ENCODE measurements around the gene FAM221A. TPM values are rescaled to one million over a fixed set of nuclear protein-coding genes. Genes with fewer than 3 reads are reported as not detected.

FAM221A gene
- total and polyA plus RNA-seq, 9 of the 15 experiments (the other 6 are each of a cell fraction or from before 2014, with no cell fraction given): not detected

GRCh38 chr7:23672033-23672432 is 8.0 kb upstream of the FAM221A start (continued):
- TF ChIP-seq ATF3 (IDR thresholded peaks at IDR 0.05) (0 out of 2 replicates have a peak, but pooled peaks have one; percentile 19), ATF3 (CRISPR knock-in tag; conservative IDR thresholded peaks at IDR 0.05) (no peak), TAF1 (IDR thresholded peaks at IDR 0.05; ENCODE audit: control insufficient read depth, extremely low read depth, insufficient read depth, low read length, severe bottlenecking) (no peak), THRB (CRISPR knock-in tag; conservative IDR thresholded peaks at IDR 0.05) (no peak), PTTG1 (tag; IDR thresholded peaks at IDR 0.05; ENCODE audit: low read depth) (no peak), MCM2 (IDR thresholded peaks at IDR 0.05; ENCODE audit: low read depth) (no peak), THAP12 (CRISPR knock-in tag; IDR thresholded peaks at IDR 0.05) (no peak)

Data from K562 (cell line).